Activated B cell treated with CpG ODN at 0.5 μM for 24 hours (primary cell): ENCODE measurements around the gene GRIN2C. TPM values are rescaled to one million over a fixed set of nuclear protein-coding genes. Genes with fewer than 3 reads are reported as not detected.

ENCODE experiments used
- ATAC-seq: fragments of 200-7000 bp; cut with Tn5 transposase; one replicate; pipeline ENCODE4 v1.10.0; 2021; ENCODE audit warnings: low read depth, mild to moderate bottlenecking, moderate library complexity
- CTCF ChIA-PET: fragments of 350-600 bp; sonication (Branson Sonifier 250); formaldehyde crosslinking; loops from one replicate; lab custom pipeline; 2021; ENCODE audit warnings: antibody characterized with exemption; lab: Charles Lee
- POLR2A ChIA-PET: fragments of 350-600 bp; sonication (Branson Sonifier 250); formaldehyde crosslinking; loops from one replicate; lab custom pipeline; 2021; ENCODE audit warnings: antibody characterized with exemption; lab: Charles Lee
- DNase-seq: peaks from one replicate; pipeline ENCODE4 v3.0.0; 2022
- H3K27ac Mint-ChIP-seq: one replicate; pipeline ENCODE4 v1.8.0; 2020; ENCODE audit warnings: mixed read lengths
- H3K27me3 Mint-ChIP-seq: one replicate; pipeline ENCODE4 v1.8.0; 2021; ENCODE audit warnings: mixed read lengths
- H3K36me3 Mint-ChIP-seq: one replicate; pipeline ENCODE4 v1.8.0; 2021; ENCODE audit warnings: low read depth, mixed read lengths
- H3K4me1 Mint-ChIP-seq: one replicate; pipeline ENCODE4 v1.8.0; 2021; ENCODE audit warnings: mixed read lengths
- H3K4me3 Mint-ChIP-seq: one replicate; pipeline ENCODE4 v1.8.0; 2020; ENCODE audit warnings: mild to moderate bottlenecking, mixed read lengths
- H3K9me3 Mint-ChIP-seq: one replicate; pipeline ENCODE4 v1.8.0; 2020; ENCODE audit warnings: mixed read lengths
- CTCF ChIP-seq: fragments of 200-600 bp; IDR thresholded peaks from one replicate; pipeline ENCODE4 v1.8.0; 2022; ENCODE audit warnings: antibody characterized with exemption, mild to moderate bottlenecking
- intact Hi-C: fragments of 100-400 bp; cut with micrococcal nuclease; formaldehyde crosslinking; loops from one replicate; pipeline ENCODE4 v1.15.1; 2024
- total RNA-seq: library from RNA; stranded (reverse); gene quantifications from 2 replicates; pipeline ENCODE4 v1.2.3, GENCODE V29; 2022

GRIN2C gene
- total RNA-seq, 1 donor from 2014 or later: not detected

GRCh38 chr17:74863420-74864296 is 4.0 kb upstream of the GRIN2C start:
- ChIA-PET CTCF (interaction anchor here (0.7 to 8.1 kb wide), 5 partner anchors 72 to 207 kb away, joined by 3 to 95 read pairs (median 31); no protein-coding TSS in a partner anchor), POLR2A (interaction anchor here (4.7 kb wide), 1 partner anchor 9 kb away, joined by 28 read pairs; the partner anchor contains the start of gene FDXR)
- TF ChIP-seq CTCF: no peak
- Mint-ChIP-seq H3K27me3 (peaks cover 17% of the 10 kb centered on the region), H3K4me3 (no peak overlapping the region), H3K27ac (no peak overlapping the region), H3K9me3 (no peaks in the 10 kb centered on the region), H3K36me3 (no peaks in the 10 kb centered on the region), H3K4me1 (peaks cover 30% of the 10 kb centered on the region)
- ATAC-seq (no peak), DNase-seq (no peak)
- intact Hi-C loops: loop anchor here (5.0 kb wide), 1 partner anchor 296 kb away; the partner anchor contains the start of gene CD300H

GRCh38 chr17:74862919-74863318 is 3.2 kb upstream of the GRIN2C start:
- CTCF ChIA-PET: interaction anchor here (0.9 to 8.1 kb wide), 10 partner anchors 10 to 206 kb away, joined by 3 to 95 read pairs (median 6); partner anchors contain the start of genes FDXR and NAT9
- POLR2A ChIA-PET: interaction anchor here (0.5 to 4.7 kb wide), 3 partner anchors 10 to 79 kb away, joined by 7 to 28 read pairs (median 9); partner anchors contain the start of gene FDXR
- Mint-ChIP-seq H3K4me1 (peaks cover 32% of the 10 kb centered on the region), H3K9me3 (no peaks in the 10 kb centered on the region), H3K4me3 (no peak overlapping the region), H3K36me3 (no peaks in the 10 kb centered on the region), H3K27me3 (peaks cover 20% of the 10 kb centered on the region), H3K27ac (no peak overlapping the region)
- intact Hi-C loops: loop anchor here (1.0 to 5.0 kb wide), 4 partner anchors 72 to 296 kb away; partner anchors contain the start of gene CD300H
- TF ChIP-seq CTCF: no peak
- no peak for DNase-seq
- no peak for ATAC-seq

- no peaks in the 10 kb centered on the region for H3K36me3 Mint-ChIP-seq
- H3K27ac Mint-ChIP-seq: no peak overlapping the region
- H3K4me3 Mint-ChIP-seq: peak overlapping the region; percentile 35
- peaks cover 25% of the 10 kb centered on the region for H3K27me3 Mint-ChIP-seq
- intact Hi-C loops: loop anchor here (1.0 to 5.0 kb wide), 4 partner anchors 71 to 295 kb away; partner anchors contain the start of gene CD300H
- CTCF ChIA-PET: interaction anchor here (0.8 to 8.1 kb wide), 13 partner anchors 10 to 483 kb away, joined by 3 to 95 read pairs (median 4); partner anchors contain the start of genes FDXR and NAT9
- no peak for TF ChIP-seq CTCF
- peaks cover 32% of the 10 kb centered on the region for H3K4me1 Mint-ChIP-seq
- DNase-seq (peak; percentile 57), ATAC-seq (peak; percentile 56)
- H3K9me3 Mint-ChIP-seq: no peaks in the 10 kb centered on the region
- POLR2A ChIA-PET: interaction anchor here (0.5 to 4.7 kb wide), 4 partner anchors 11 to 78 kb away, joined by 3 to 28 read pairs (median 8); partner anchors contain the start of gene FDXR
Observed at GRCh38 chr17:74862108-74862901, 2.6 kb upstream of the GRIN2C start.

GRCh38 chr17:74861662-74862107 is 2.0 kb upstream of the GRIN2C start:
- no peak for TF ChIP-seq CTCF
- Mint-ChIP-seq H3K4me1 (peaks cover 32% of the 10 kb centered on the region), H3K27ac (no peak overlapping the region), H3K27me3 (peaks cover 31% of the 10 kb centered on the region), H3K9me3 (no peaks in the 10 kb centered on the region), H3K4me3 (peak overlapping the region; percentile 35), H3K36me3 (no peaks in the 10 kb centered on the region)
- ChIA-PET POLR2A (interaction anchor here (0.6 to 4.7 kb wide), 4 partner anchors 11 to 228 kb away, joined by 3 to 28 read pairs (median 6); partner anchors contain the start of gene FDXR), CTCF (interaction anchor here (0.8 to 8.1 kb wide), 11 partner anchors 11 to 482 kb away, joined by 3 to 95 read pairs (median 4); partner anchors contain the start of genes FDXR and NAT9)
- intact Hi-C loops: loop anchor here (1.0 to 5.0 kb wide), 5 partner anchors 21 to 294 kb away; partner anchors contain the start of gene CD300H
- no peak for ATAC-seq
- DNase-seq: no peak
